Tibial nerve (tissue), 4 donors: ENCODE data around the gene IRAK4. TPM values are rescaled to one million over a fixed set of nuclear protein-coding genes. Genes with fewer than 3 reads are reported as not detected.

ENCODE experiments used
- DNase-seq, 2 donors: peaks; one replicate each; pipeline ENCODE4 v3.0.0-alpha.2; 2019; ENCODE audit warnings: low spot score in 2 of 2
- H3K27ac ChIP-seq, 4 donors: fragments of 200-600 bp; sonication (generic) in 3 of 4; one replicate each; pipeline ENCODE4 v1.5.1; 2017 to 2019; ENCODE audit warnings: mild to moderate bottlenecking in 1 of 4
- H3K27me3 ChIP-seq, 2 donors: fragments of 200-600 bp; sonication (generic) in 1 of 2; one replicate each; pipeline versions ENCODE4 v1.5.1 to v1.6.0; 2017 to 2019
- H3K36me3 ChIP-seq, 3 donors: fragments of 200-600 bp; sonication (generic); one replicate each; pipeline ENCODE4 v1.5.1; 2018 to 2019
- H3K4me1 ChIP-seq, 4 donors: fragments of 200-600 bp; sonication (generic) in 3 of 4; one replicate each; pipeline ENCODE4 v1.5.1; 2017 to 2019
- H3K4me3 ChIP-seq, 4 donors: fragments of 200-600 bp; sonication (generic) in 3 of 4; one replicate each; pipeline ENCODE4 v1.5.1; 2017 to 2019; ENCODE audit warnings: mild to moderate bottlenecking in 1 of 4, moderate library complexity in 1 of 4
- H3K9me3 ChIP-seq, 4 donors: fragments of 200-600 bp; sonication (generic) in 3 of 4; one replicate each; pipeline ENCODE4 v1.5.1; 2017 to 2019
- EP300 ChIP-seq, 2 donors: sonication (generic); formaldehyde crosslinking; IDR thresholded peaks; one replicate each; pipeline ENCODE4 v1.6.1; 2017; ENCODE audit warnings: antibody characterized with exemption in 2 of 2, mild to moderate bottlenecking in 1 of 2
- POLR2A ChIP-seq, 2 donors: fragments of 450-650 bp; IDR thresholded peaks; one replicate each; pipeline ENCODE4 v1.6.1; 2017; ENCODE audit warnings: antibody characterized with exemption in 2 of 2, mild to moderate bottlenecking in 2 of 2, moderate library complexity in 2 of 2
- WGBS, 2 donors: methylation state at CpG; one replicate each; pipeline ENCODE4 v1.1.5; 2018; 5-methylcytosine and 5-hydroxymethylcytosine counted together
- total RNA-seq, 4 donors: library from RNA; depleted of rRNA; stranded (reverse); fragments of >200 nt; gene quantifications; one replicate each; pipeline ENCODE4 v1.1.0, GENCODE V29; 2016
- TF ChIP-seq, protein P1 (sequence below), 5 experiments: fragments of 200-600 bp in 3 of 5; fragments of 450-650 bp in 2 of 5; sonication (generic) in 3 of 5; IDR thresholded peaks; one replicate each; pipeline ENCODE4 v1.5.1; 2016 to 2019; ENCODE audit warnings: antibody characterized with exemption in 5 of 5, mild to moderate bottlenecking in 3 of 5, moderate library complexity in 2 of 5

The IRAK4 gene
- total RNA-seq, 4 donors from 2014 or later: 16.3 to 24.6 (median 22.4) TPM

DNA sequence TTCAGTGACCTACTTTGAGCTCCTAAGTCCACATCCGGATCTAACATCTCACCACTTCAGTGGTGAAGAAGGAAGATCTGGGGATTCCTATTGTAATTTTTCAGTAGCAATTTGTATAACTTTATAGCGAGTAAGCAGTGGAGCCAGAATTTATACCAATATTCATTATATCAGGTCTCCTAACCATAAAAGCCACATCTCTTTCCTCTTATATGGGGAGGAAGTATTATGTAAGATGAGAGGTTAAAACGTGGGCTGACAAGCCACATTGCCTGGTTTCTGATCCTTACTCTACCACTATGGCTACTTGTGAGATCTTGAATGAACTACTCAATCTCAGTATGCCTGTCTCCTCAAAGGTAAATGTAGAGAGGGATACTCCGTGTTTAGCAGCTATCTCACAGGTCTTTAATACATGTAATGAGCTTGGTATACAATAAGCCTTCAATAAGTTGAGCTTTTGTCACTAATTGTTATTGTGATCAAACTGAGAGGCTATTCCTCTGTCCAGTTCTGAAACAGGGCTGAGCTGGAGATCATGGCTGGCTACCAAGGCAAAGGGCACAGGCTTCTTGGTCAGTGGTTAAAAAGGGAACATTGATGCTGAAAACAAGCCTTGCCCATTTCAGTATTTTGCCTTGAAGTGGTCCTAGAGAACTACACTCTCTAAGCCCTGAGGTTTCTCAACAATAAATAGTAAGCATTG, 73.9 kb downstream of the IRAK4 start:
- no peaks in the 10 kb centered on the region for H3K36me3 ChIP-seq
- H3K9me3 ChIP-seq: no peaks in the 10 kb centered on the region
- no peak overlapping the region for H3K4me3 ChIP-seq
- H3K27me3 ChIP-seq: no peaks in the 10 kb centered on the region
- no peak for DNase-seq
- H3K27ac ChIP-seq: no peak overlapping the region
- TF ChIP-seq EP300 (IDR thresholded peaks at IDR 0.05): no peak
- TF ChIP-seq, protein P1, sequence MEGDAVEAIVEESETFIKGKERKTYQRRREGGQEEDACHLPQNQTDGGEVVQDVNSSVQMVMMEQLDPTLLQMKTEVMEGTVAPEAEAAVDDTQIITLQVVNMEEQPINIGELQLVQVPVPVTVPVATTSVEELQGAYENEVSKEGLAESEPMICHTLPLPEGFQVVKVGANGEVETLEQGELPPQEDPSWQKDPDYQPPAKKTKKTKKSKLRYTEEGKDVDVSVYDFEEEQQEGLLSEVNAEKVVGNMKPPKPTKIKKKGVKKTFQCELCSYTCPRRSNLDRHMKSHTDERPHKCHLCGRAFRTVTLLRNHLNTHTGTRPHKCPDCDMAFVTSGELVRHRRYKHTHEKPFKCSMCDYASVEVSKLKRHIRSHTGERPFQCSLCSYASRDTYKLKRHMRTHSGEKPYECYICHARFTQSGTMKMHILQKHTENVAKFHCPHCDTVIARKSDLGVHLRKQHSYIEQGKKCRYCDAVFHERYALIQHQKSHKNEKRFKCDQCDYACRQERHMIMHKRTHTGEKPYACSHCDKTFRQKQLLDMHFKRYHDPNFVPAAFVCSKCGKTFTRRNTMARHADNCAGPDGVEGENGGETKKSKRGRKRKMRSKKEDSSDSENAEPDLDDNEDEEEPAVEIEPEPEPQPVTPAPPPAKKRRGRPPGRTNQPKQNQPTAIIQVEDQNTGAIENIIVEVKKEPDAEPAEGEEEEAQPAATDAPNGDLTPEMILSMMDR (IDR thresholded peaks at IDR 0.05): no peak
- no peak for TF ChIP-seq POLR2A (IDR thresholded peaks at IDR 0.05)
- peaks cover 0 to 24% (median 6%) of the 10 kb centered on the region in 4 donors for H3K4me1 ChIP-seq
- WGBS, 2 donors: 76 to 77% methylated on average over 4 of the region's 4 CpGs

DNA sequence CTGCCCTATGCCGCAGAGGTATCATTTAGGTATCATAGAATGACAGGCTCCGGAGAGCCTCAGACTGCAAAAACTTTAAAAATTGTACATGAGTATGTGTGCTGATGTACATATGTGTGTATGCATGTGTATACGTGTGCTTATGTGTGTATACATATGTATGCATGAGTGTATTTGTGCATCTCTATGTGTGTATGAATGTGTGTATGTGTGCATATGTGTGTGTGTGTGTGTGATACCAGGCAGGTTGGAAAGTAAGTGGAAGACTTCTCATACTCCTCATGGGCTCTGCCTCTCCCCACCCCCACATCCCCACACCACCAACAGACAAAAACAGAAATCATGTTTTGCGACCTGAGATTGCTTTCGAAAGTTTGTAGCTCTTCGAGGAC, 76.5 kb downstream of the IRAK4 start:
- peaks cover 0 to 25% (median 2%) of the 10 kb centered on the region in 4 donors for H3K4me1 ChIP-seq
- no peaks in the 10 kb centered on the region for H3K9me3 ChIP-seq
- 44 to 46% methylated on average over 6 of the region's 6 CpGs for WGBS, 2 donors
- H3K36me3 ChIP-seq: no peaks in the 10 kb centered on the region
- peak overlapping the region; percentile 92 to 96 (median 94) for H3K27ac ChIP-seq
- TF ChIP-seq, protein P1 (IDR thresholded peaks at IDR 0.05): no peak
- TF ChIP-seq POLR2A (IDR thresholded peaks at IDR 0.05) (no peak), EP300 (IDR thresholded peaks at IDR 0.05) (no peak)
- DNase-seq: no peak
- H3K4me3 ChIP-seq: peak overlapping the region; percentile 51 to 78 (median 69)
- H3K27me3 ChIP-seq: no peaks in the 10 kb centered on the region

DNA sequence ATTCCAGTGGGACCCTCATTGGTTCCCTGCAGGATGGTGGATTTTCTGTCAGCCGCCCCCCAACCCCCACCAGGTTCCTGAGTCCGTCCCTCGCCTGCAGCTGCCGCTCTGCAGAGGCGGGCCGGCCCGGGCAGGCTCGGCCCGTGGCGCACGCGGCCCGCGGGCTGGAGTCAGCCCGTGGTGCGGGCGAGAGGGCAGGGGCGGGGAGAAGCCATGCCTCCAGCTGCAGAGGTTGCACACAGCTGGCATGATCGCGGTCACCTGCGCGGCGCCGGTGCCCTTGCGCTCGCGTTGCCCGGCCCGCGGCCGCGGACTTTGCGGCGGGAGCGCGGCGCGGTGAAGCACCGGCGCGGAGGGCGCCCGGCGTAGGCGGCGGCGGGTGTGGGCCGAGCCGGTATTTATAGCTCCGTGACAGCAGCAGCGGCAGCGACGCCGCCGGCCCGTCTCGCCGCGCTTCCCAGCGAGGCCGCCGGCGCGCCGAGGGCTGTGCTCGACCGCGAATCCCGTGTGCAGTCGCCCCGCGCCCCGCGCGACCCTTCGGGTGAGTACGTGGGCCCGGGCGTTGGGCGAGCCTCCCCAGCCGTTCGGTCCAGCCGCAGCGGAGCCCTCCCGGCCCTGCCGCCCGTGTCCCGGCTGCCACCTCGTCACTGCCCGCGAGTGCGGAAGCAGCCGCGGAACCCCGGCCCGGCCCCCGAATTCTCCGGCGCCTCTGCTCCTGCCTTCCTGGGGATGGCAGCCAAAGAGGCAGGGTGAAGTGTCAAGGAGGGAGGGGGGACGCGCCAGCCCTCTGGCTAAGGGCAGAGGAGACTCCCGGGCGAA, 77.1 kb downstream of the IRAK4 start, which contains the start of gene TMEM117:
TSS of gene TMEM117 (plus strand) at position 426 of the 819 bp plus-strand sequence.
- H3K27me3 ChIP-seq: no peaks in the 10 kb centered on the region
- 0% methylated on average over 10 to 45 of the region's 103 CpGs for WGBS, 2 donors
- TF ChIP-seq POLR2A (IDR thresholded peaks at IDR 0.05) (peak in 1 of 2 donors; percentile 40), EP300 (IDR thresholded peaks at IDR 0.05) (peak in 1 of 2 donors; percentile 56)
- TF ChIP-seq, protein P1 (IDR thresholded peaks at IDR 0.05): peak in 1 of 5 experiments; percentile 23
- no peaks in the 10 kb centered on the region for H3K9me3 ChIP-seq
- no peaks in the 10 kb centered on the region for H3K36me3 ChIP-seq
- peak within 1 kb of the TSS; percentile 92 to 96 (median 94) for H3K27ac ChIP-seq
- peak within 1 kb of the TSS; percentile 52 to 78 (median 69) for H3K4me3 ChIP-seq
- peaks cover 0 to 25% (median 2%) of the 10 kb centered on the region in 4 donors for H3K4me1 ChIP-seq
- peak; percentile 22 to 34 for DNase-seq

DNA sequence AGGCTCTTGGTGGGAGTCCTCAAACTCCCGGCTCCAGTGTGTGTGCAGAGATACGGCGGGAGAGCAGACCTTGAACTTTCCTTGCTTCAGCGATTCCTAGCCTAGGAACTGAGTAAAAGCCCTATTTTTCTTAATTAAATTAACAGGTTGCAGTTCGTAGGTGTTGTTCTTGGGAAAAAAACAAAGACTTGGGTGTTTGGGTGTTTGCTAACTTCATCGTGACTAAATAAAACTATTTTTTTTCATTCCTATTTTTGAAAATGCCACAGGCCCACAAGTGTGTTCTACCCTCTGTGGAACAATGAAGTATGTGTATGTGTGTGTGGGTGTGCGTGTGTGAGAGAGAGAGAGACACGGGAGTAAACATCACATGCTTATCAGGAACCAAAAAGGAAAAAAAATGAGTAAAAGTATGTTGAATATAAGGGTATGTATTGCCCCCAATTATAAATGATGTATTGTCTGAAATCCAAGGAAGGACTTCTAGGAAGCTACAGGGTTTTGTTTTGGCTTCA, 77.8 kb downstream of the IRAK4 start:
- WGBS, 2 donors: 0 to 2% methylated on average over 8 of the region's 8 CpGs
- TF ChIP-seq POLR2A (IDR thresholded peaks at IDR 0.05) (no peak), EP300 (IDR thresholded peaks at IDR 0.05) (peak in 1 of 2 donors; percentile 79)
- TF ChIP-seq, protein P1 (IDR thresholded peaks at IDR 0.05): no peak
- DNase-seq: peak; percentile 17 to 29
- Histone ChIP-seq H3K4me1 (peaks cover 0 to 25% (median 2%) of the 10 kb centered on the region in 4 donors), H3K27me3 (no peaks in the 10 kb centered on the region), H3K9me3 (no peaks in the 10 kb centered on the region), H3K4me3 (peak overlapping the region; percentile 52 to 78 (median 69)), H3K27ac (peak overlapping the region; percentile 92 to 96 (median 94)), H3K36me3 (no peaks in the 10 kb centered on the region)

Other genes with a start within 250 kb of the IRAK4 start
- not detected for gene ADAMTS20, start 206.7 kb upstream of the IRAK4 start, total RNA-seq
- gene PUS7L, start 161 bp upstream of the IRAK4 start, total RNA-seq: 1 to 10 TPM; 3.9 to 9.8 (median 7.0) TPM
- 10 to 100 TPM; 65.1 to 82.2 (median 71.0) TPM for gene TWF1, start 47.4 kb downstream of the IRAK4 start, total RNA-seq
- gene TMEM117, start 77.1 kb downstream of the IRAK4 start, total RNA-seq: 10 to 100 TPM; 16.9 to 24.9 (median 21.1) TPM